PC-9 (cell line): ENCODE data around the gene AUTS2. TPM values are rescaled to one million over a fixed set of nuclear protein-coding genes. Genes with fewer than 3 reads are reported as not detected.

Experiments
- BruUV-seq: library from RNA; stranded (reverse); fragments of 400-500 nt; replicated peaks from 2 replicates; lab custom pipeline; 2021; lab: Mats Ljungman, UMichigan
- CTCF ChIA-PET: fragments of 300-600 bp; sonication (Branson Sonifier 250); formaldehyde crosslinking; loops from one replicate; lab custom pipeline; 2022; ENCODE audit warnings: antibody characterized with exemption; lab: Charles Lee
- POLR2A ChIA-PET: fragments of 300-600 bp; sonication (Branson Sonifier 250); formaldehyde crosslinking; loops from one replicate; lab custom pipeline; 2022; ENCODE audit warnings: antibody characterized with exemption; ENCODE audit not compliant: unreplicated experiment; lab: Charles Lee
- DNase-seq, 2 experiments: peaks; one replicate each; pipeline versions ENCODE4 v3.0.0 to v3.0.0-alpha.2; 2015 to 2022; ENCODE audit warnings: mixed read lengths in 1 of 2
- H2AFZ ChIP-seq: fragments of 200-600 bp; sonication (generic); 2 replicates; pipeline ENCODE4 v1.8.1; 2017; ENCODE audit warnings: antibody characterized with exemption
- H3F3A ChIP-seq: fragments of 200-600 bp; sonication (generic); 2 replicates; pipeline ENCODE4 v1.8.1; 2017; ENCODE audit warnings: antibody characterized with exemption, mild to moderate bottlenecking, low read depth; ENCODE audit not compliant: insufficient read depth
- H3K27ac ChIP-seq: fragments of 200-600 bp; sonication (generic); 2 replicates; pipeline ENCODE4 v1.6.1; 2016; ENCODE audit warnings: mixed run types
- H3K27me3 ChIP-seq: fragments of 200-600 bp; sonication (generic); 2 replicates; pipeline ENCODE4 v1.6.1; 2016; ENCODE audit warnings: low read depth, mixed run types; ENCODE audit not compliant: insufficient read depth
- H3K36me3 ChIP-seq: fragments of 200-600 bp; sonication (generic); 2 replicates; pipeline ENCODE4 v1.6.1; 2016; ENCODE audit warnings: low read depth, mixed run types
- H3K4me1 ChIP-seq: fragments of 200-600 bp; sonication (generic); replicated peaks from 2 replicates; pipeline ENCODE4 v1.6.1; 2016; ENCODE audit warnings: mixed run types; ENCODE audit not compliant: insufficient read depth
- H3K4me2 ChIP-seq: fragments of 200-600 bp; sonication (generic); 2 replicates; pipeline ENCODE4 v1.6.1; 2017; ENCODE audit warnings: mixed run types
- H3K4me3 ChIP-seq: fragments of 200-600 bp; sonication (generic); 2 replicates; pipeline ENCODE4 v1.6.1; 2016; ENCODE audit warnings: mixed run types
- H3K79me2 ChIP-seq: fragments of 200-600 bp; sonication (generic); 2 replicates; pipeline ENCODE4 v1.6.1; 2017; ENCODE audit warnings: low read depth, mixed run types
- H3K9me2 ChIP-seq: fragments of 200-600 bp; sonication (generic); 2 replicates; pipeline ENCODE4 v1.8.1; 2017; ENCODE audit warnings: mild to moderate bottlenecking; ENCODE audit not compliant: insufficient read depth
- H3K9me3 ChIP-seq: fragments of 200-600 bp; sonication (generic); 2 replicates; pipeline ENCODE4 v1.8.1; 2016; ENCODE audit warnings: low read depth; ENCODE audit not compliant: insufficient read depth
- H4K20me1 ChIP-seq: fragments of 200-600 bp; sonication (generic); 2 replicates; pipeline ENCODE4 v1.8.1; 2017; ENCODE audit not compliant: insufficient read depth
- EZH2 ChIP-seq: fragments of 200-600 bp; sonication (generic); IDR thresholded peaks from 2 replicates; pipeline ENCODE4 v1.8.0; 2017; ENCODE audit warnings: antibody characterized with exemption, low read depth
- intact Hi-C: fragments of 100-400 bp; cut with micrococcal nuclease; formaldehyde crosslinking; loops from one replicate; pipeline ENCODE4 v1.10.0; 2022; ENCODE audit not compliant: unreplicated experiment
- total RNA-seq: library from RNA; stranded (reverse); gene quantifications from 2 replicates; pipeline ENCODE4 v1.2.3, GENCODE V29; 2021
- TF ChIP-seq, protein P1 (sequence below): fragments of 200-600 bp; sonication (generic); conservative IDR thresholded peaks from 2 replicates; pipeline ENCODE4 v1.6.1; 2017; ENCODE audit warnings: mixed run types, antibody characterized with exemption, mild to moderate bottlenecking, moderate library complexity

The AUTS2 gene
- total RNA-seq, 1 experiment from 2014 or later = not detected

DNA sequence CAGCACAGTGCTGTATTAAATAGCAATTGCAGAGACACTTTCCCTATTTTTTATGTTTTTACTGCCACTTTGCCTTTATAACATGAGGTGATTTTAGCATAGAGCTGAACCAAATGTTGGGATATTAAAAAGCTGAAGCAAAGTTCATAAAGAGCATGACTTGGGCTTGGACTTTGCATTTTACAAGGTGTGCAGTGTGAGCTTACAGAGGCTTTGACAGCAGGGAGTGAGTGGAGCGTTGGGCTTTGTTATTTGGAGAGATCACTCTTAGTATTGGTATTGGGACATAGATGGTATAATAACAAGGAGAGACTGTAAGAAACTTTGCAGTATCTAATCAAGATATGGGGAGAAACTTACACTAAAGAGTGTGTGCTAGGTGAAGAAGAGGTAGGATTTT is 449.1 kb downstream of the AUTS2 start:
- ChIA-PET CTCF (no interaction called here), POLR2A (no interaction called here)
- H3K79me2 ChIP-seq = no peaks in the 10 kb centered on the region
- no peak overlapping the region for H3K4me2 ChIP-seq
- DNase-seq = no peak
- no peak overlapping the region for H2AFZ ChIP-seq
- H3F3A ChIP-seq = no peaks in the 10 kb centered on the region
- no peaks in the 10 kb centered on the region for H3K36me3 ChIP-seq
- TF ChIP-seq, protein P1, sequence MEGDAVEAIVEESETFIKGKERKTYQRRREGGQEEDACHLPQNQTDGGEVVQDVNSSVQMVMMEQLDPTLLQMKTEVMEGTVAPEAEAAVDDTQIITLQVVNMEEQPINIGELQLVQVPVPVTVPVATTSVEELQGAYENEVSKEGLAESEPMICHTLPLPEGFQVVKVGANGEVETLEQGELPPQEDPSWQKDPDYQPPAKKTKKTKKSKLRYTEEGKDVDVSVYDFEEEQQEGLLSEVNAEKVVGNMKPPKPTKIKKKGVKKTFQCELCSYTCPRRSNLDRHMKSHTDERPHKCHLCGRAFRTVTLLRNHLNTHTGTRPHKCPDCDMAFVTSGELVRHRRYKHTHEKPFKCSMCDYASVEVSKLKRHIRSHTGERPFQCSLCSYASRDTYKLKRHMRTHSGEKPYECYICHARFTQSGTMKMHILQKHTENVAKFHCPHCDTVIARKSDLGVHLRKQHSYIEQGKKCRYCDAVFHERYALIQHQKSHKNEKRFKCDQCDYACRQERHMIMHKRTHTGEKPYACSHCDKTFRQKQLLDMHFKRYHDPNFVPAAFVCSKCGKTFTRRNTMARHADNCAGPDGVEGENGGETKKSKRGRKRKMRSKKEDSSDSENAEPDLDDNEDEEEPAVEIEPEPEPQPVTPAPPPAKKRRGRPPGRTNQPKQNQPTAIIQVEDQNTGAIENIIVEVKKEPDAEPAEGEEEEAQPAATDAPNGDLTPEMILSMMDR = no peak
- TF ChIP-seq EZH2 = no peak
- no peak overlapping the region for H3K27ac ChIP-seq
- intact Hi-C loops = no loop called here
- H3K27me3 ChIP-seq = no peaks in the 10 kb centered on the region
- no peaks in the 10 kb centered on the region for H4K20me1 ChIP-seq
- H3K4me3 ChIP-seq = no peak overlapping the region
- no peaks in the 10 kb centered on the region for H3K4me1 ChIP-seq
- H3K9me2 ChIP-seq = no peaks in the 10 kb centered on the region
- no TSS peak for BruUV-seq
- no peaks in the 10 kb centered on the region for H3K9me3 ChIP-seq

DNA sequence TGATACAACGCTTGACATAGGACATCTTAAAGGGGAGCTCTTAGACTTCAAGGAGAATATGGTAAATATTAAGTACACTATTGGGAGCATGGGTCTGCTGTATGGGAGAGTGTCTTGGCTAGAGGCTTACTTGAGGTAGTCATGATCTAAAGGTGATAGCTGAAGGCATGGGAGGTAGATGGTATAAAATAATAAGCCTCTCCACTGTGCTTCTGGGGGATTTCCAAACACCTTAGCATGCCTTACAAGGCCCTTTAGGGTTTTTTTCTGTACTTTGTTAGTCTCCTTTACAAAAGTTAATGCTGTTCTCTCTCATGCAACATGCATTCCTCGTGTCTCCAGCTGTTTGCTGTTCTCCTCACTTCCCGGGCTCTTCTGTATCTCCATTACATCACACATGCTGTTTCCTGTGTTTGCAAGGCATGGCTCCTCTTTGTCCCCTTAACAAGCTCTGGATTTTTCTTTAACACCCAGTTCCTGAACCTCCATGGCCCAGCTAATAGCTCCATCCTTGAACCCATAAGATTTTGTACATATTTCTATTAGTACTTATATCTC is 449.7 kb downstream of the AUTS2 start:
- Histone ChIP-seq H4K20me1 (no peaks in the 10 kb centered on the region), H3K27me3 (no peaks in the 10 kb centered on the region), H3K4me3 (no peak overlapping the region), H3K36me3 (no peaks in the 10 kb centered on the region), H3K9me3 (no peaks in the 10 kb centered on the region), H3K27ac (no peak overlapping the region), H3K4me2 (no peak overlapping the region), H3K79me2 (no peaks in the 10 kb centered on the region), H3K9me2 (no peaks in the 10 kb centered on the region), H3K4me1 (no peaks in the 10 kb centered on the region), H3F3A (no peaks in the 10 kb centered on the region), H2AFZ (no peak overlapping the region)
- intact Hi-C loops = no loop called here
- no peak for DNase-seq
- ChIA-PET CTCF (no interaction called here), POLR2A (no interaction called here)
- BruUV-seq = no TSS peak
- TF ChIP-seq, protein P1 = no peak
- no peak for TF ChIP-seq EZH2

DNA sequence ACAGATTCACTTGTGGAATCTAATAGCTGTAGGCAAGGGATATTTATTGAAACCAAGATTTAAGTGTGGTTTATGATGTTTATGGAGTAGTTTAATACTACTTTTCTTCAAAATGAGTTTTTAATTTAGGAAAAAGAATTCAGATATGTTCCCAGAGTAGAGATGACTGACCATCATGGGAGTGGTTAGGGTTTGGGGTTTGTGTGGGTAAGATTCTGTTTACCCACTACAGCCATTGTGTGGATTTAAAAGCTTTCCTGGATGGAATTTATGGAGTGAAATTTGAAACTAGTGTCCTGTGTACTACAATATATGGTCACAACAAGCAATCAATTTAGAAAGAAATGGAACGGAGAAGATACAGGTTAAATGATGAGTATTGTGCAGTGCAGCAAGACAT is 453.5 kb downstream of the AUTS2 start:
- Histone ChIP-seq H2AFZ (no peak overlapping the region), H3K4me2 (no peak overlapping the region), H3K4me1 (no peaks in the 10 kb centered on the region), H3K27me3 (no peaks in the 10 kb centered on the region), H3K9me3 (no peaks in the 10 kb centered on the region), H3F3A (no peaks in the 10 kb centered on the region), H3K9me2 (no peaks in the 10 kb centered on the region), H3K79me2 (no peaks in the 10 kb centered on the region), H3K27ac (no peak overlapping the region), H3K36me3 (no peaks in the 10 kb centered on the region), H3K4me3 (no peak overlapping the region), H4K20me1 (0 out of 2 replicates have a peak, but pooled peaks cover under 1% of the 10 kb centered on the region)
- CTCF ChIA-PET = no interaction called here
- no peak for DNase-seq
- POLR2A ChIA-PET = no interaction called here
- intact Hi-C loops = no loop called here
- BruUV-seq = no TSS peak
- TF ChIP-seq, protein P1 = no peak
- no peak for TF ChIP-seq EZH2
